HG02763 (cell line): ENCODE data around the gene ATP5F1D.
"Not testable (repeated sequence)": the region's sequence is repeated elsewhere in the genome, so short reads cannot be mapped to it uniquely, and the experiment has no call there.

ENCODE experiments used
- ATAC-seq: cut with Tn5 transposase; IDR thresholded peaks from one replicate; pipeline ENCODE4 v1.9.1; 2021; ENCODE audit warnings: mild to moderate bottlenecking, moderate library complexity; ENCODE audit not compliant: unreplicated experiment

Gene ATP5F1D

DNA sequence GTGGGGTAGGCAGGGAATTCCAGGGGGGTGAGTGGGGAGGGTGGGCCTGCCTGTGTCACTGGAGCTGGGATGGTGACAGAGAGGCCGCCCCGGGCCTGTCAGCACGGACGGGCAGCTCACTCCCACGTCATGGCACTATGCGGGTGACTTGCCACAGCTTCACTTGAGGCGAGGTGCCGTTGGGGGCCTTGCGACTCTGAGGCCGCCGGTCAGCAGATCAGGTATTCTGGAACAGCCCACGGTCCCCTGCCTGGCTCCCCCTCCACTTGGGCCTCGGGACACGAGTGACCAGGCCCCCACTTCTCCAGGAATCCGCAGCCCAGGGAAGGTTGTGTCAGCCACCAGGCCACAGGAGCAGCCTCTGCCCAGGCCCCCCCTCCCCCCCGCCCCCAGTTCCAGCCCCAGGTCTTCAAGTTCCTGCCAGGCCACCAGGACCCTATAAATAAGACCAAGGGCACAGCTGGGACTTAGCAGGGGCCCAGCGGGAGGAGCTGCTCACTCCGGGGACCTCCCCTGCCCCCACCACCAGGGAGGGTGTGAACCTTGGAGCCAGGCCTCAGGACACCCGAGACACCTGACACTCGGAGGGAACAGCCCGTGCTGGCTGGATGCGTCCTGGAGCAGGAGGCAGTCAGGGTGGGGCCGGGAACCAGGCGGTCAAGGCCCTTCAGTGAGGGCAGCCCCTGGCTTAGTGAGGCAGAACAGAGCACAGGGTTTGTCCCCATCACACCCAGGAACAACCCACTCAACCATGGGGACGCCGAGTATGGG is 4.1 kb downstream of the ATP5F1D start:
- ATAC-seq = no peak

DNA sequence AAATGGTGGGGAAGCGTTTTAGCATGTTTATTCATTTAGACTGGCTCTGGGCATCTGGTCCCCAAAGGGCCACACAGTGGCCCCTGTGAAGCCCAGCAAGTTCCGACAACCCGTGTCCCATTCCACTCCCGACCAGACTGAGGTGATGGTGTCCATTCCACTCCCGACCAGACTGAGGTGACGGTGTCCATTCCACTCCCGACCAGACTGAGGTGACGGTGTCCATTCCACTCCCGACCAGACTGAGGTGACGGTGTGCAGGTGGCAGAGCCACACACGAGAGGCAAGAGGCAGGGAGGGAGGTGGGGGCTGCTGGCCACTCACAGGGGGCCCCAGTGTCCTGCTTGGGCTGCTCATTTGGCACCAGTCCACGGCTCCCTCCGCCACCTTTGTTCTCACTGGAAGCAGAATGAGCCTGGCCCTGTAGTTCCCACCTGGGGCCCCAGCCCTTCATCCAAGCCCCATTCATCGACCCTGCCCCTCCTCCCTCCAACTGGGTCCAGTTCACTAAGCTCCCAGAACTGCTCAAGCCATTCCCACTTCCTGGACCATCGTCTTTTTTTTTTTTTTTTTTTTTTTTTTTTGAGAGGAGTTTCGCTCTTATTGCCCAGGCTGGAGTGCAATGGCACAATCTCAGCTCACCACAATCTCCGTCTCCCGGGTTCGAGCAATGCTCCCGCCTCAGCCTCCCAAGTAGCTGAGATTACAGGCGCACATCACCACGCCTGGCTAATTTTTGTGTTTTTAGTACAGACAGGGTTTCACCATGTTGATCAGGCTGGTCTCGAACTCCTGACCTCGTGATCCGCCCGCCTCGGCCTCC is 4.9 kb downstream of the ATP5F1D start:
- ATAC-seq = not testable (repeated sequence)

DNA sequence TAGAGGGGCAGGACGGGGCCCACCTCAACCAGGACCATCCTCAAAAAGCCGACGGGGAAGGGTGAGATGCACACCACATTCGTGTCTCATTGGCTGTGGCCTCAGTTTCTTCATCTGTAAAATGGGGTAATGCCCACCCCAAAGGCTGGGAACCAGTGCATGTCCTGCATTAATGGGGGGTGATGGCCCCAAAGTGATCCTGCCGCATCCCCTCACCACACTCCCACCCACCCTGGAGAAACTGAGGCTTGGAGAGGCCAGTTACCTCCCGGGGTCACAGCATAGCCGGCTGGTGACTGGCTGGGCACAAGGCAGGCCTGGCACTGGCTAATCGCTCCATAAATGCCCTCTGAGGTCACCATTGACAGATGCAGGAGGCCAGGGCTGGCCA is 6.2 kb downstream of the ATP5F1D start:
- ATAC-seq = no peak

DNA sequence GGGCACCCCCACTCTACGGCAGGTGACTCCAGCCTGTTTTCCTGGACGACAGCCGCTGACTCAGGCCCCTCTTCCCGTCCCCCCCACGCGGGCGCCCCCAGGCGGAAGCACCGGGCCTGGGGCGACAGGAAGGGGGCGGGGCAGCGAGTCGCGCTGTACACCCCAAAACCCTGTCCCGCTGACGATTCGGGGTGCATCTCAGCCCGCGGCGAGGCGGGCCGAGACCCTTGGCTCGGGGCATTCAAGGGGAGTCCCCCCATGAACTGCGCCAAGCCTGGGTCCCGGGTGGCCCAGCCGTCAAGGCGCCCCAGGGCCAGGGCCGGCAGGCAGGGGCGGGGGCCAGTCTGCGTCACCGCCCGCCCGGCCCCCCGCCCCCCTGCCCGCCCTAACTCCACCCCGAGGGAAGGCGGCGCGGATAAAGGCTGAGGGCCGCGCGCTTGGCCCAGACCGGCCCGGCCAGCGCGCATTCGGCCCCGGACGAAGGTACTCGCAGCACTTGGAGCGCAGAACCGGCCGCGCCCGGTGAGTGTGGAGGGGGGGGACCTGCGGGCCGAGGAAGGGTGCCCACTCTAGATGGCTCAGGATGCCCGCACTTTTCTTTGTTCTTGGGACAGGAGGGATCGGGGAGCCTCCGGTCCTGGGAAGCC is 6.7 kb downstream of the ATP5F1D start, which contains the start of gene MIDN:
MIDN (plus strand) TSS at position 445 of the 647 bp plus-strand sequence. CDS start 1,714 bp downstream, outside the sequence.
- peak; percentile 8 for ATAC-seq

DNA sequence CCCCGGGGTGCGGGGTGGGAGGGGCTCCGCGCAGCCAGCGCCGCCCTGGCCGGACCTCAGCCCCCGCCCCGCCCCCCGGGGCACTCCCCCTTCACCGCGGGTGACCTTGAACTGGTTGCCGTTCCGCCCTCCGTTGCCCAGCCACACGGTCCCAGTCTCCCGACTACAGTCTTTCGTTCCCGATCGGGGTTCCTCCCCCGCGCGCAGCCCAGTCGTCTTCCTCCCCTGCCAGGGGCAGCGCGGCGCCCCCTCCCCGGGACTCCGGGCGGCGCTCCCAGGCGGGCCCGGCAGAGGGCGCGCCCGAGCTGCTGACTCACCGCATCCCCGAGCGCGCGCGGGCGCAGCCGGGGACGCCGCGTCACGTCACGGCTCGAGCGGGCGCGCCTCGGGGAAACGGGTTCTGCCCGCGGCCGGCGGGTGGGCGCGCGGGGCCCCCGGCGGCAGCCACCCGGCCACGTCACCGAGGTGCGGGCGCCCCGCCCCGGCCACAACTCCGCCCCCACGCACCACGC is 7.3 kb downstream of the ATP5F1D start:
- peak; percentile 33 for ATAC-seq

DNA sequence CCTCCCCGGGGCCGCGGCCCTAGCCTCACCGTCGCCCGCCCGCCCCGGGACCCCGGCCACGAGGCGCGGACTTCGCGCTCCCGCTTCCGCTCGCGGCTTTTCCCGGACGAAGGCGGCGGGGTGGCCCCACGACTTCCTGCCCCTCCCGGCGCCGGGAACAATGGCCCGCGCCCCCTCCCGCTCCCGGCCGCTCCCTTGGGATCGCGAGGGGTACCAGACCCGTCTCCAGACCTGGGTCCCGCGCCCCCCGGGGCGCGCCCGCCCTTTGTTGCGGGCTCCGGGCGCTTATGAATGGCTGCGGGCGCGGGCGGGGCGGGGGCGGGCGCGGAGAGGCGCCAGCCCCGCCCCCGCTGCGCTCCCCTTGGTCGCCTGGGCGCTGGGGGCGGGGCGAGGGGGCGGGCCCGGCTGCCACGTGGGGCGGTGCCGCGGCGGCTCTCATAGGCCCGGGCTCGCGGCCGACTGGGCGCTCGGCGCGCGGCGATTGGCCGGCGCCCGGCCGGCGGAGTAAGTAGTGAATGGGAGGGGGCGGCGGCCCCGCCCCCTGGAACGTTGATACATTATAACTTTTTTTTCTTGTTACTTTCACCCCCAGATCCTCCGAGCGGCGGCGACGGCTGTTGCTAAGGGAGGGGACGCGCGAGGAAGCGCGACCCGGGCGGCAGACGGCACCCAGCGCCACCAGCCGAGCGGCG is 7.9 kb downstream of the ATP5F1D start:
- peak; percentile 43 for ATAC-seq

DNA sequence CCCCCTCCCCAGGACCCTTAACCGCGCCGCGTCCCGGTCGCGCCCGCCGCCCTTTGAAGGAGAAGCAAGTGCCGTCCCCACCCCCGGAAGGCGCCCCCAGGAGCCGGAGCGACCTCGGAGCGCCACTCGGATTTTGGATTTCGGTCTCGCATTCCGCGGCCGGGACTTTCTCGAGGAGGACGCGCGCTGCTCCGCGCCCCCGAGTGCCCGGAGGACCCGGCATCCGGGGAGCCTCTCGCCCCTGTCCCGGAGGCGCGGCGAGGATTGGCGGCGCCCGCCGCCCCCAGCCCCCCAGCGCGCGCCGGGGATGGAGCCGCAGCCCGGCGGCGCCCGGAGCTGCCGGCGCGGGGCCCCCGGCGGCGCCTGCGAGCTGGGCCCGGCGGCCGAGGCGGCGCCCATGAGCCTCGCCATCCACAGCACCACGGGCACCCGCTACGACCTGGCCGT is 8.5 kb downstream of the ATP5F1D start:
- ATAC-seq = peak; percentile 0

DNA sequence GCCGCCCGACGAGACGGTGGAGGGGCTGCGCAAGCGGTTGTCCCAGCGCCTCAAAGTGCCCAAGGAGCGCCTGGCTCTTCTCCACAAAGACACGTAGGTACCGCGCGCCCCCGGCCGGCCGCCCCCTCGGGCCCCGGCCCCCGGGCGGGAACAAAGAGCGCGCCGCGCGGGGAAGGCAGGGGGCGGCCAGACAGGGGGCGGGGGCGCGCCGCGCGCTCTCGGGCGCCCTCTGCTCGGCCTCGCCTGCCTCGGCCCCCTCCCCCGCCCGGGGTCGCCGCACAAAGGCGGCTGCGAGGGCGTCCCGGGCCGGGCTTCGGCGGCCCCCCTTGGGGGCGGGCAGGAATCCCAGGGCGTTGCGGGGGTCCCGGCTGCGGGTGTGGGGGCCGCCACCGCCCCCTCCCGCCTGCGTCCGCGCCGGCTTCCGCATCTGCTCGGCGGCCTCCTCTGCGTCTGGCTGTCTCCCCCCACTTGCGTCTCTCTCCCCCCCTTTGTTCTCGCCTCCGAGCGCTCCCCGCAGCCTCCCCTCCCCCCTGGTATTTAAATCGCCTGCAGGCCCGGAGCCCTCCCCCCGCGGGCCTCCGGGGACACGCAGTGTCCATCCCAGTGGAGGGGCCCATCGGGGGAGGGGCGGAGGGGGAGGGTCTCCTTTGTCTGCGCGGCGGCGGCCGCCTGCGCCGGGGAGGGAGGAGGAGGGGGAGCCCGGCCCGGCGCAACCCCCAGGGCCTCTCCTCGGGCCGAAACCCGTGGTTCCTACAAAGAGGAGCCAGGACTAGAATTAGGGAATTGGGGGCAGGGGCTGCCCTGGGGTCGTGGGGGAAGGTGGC is 9.1 kb downstream of the ATP5F1D start:
- no peak for ATAC-seq

DNA sequence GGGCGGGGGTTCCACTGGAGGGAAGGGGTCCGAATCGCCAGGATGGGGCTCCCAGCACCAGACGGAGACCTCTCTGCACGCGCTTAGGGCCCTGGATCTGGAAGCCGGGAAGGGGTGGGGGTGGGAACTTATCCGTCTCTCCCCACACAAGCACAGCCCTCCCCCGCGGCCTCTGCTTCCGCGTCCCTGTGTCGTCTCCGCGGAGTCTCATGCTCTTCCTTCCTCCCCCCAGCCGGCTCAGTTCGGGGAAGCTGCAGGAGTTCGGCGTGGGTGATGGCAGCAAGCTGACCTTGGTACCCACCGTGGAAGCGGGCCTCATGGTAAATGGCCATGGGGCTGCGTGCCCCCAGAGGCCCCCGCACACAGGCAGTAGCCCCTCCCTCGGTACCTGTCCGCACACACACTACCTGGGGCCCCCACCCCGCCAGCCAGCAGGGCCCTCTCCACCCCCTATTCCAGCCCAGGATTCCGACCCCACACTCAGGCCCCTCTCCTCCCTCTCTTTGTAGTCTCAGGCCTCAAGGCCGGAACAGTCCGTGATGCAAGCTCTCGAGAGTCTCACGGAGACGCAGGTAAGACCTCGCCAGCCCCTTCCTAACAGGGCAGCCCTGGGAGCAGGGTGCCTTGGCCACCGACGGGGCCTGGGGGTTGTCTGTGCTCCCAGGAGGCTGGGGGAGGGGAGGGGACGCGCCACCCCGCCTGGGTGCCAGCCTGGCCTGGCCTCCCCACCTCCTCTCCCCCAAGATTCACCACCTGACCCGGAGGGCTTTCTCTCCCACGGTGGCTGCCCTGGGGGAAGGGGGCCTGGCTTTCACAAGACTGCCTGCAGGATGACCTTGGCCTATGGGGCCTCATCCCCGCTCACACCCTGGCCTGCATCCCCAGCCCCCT is 10.0 kb downstream of the ATP5F1D start:
- no peak for ATAC-seq

DNA sequence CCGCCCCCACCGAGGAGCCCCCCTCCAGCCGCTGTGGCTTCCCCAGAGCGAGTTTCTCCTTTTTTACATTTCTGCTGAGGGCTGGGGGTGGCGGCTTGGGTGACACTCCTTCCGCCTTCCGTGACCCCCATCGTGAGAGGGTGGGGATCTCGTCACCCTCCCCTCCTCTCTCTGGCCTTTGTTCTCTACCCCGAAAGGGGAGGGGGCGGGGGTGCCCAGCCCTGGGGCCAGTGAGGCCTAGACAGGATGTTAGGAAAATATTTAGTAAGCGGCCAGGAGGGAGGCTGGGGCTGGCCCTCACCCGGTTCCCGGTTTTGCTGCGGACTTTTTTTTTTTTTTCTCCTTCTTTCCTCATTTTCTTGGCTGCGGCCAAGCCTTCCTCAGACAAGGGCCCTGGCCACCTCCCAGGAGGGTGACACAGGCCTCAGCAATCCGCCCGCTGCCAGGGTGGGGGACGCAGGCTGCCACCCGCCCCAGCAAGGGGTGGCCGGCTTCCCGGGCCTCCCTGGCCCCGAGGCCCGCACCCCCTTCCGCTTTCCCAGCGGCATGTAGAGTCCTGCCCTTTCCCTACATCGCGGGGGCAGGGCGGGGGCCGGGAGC is 10.8 kb downstream of the ATP5F1D start:
- ATAC-seq = no peak

DNA sequence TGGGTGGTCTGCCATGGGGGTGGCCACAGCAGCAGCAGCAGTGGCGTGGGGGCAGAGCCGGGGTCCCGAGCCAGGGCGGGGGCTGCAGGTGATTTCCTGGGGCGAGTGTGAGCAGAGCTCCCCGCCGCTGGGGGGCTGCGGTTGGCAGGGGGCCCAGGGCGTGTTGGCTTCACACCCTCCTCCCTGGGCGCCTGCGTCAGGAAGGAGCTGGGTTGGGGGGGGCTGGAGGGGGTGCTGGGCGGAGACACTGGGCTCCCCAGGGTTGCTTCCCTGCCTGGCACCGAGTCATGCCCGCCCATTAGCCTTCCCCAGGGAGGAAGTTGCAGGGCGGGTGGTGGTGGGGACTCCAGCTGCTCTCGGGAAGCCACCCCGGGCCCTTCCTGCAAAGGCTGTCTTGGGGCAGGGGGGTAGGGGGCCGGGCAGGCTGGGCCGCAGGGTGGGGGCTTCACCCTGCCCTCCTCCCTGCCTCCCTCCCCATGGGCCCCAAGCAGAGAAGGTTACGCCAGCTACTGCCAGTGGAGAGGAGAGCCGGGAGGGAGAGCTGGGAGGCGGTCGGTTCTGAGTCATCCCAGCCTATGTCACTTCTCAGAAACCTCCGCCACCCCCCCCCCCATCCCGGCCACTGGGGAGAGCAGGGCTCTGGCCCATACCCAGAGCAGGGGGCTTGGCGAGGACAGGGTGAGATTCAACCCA is 11.4 kb downstream of the ATP5F1D start:
- no peak for ATAC-seq

DNA sequence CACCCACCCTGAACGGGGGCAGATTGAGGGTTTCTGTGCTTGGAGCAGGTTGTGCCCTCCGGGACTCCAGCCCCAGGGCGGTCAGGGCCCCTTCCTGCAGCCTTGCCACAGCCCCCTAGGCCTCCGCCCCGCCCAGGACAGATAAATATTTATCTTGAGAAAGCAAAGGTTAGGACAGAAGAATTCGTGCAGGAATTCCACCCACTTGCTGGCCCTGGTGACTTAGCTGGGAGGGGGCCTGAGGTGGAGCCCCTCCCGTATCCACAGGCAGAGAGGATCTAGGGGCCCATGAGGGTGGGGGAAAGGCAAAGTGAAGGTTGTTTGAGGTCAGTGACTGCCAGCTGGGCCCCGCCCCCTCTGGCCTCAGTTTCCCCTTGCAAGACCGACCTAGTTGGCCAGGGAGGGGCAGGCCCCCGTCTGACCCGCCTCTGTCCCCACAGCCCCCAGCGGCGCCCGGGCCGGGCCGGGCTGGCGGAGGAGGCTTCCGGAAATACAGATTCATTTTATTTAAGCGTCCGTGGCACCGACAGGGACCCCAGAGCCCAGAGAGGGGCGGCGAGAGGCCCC is 12.0 kb downstream of the ATP5F1D start:
- no peak for ATAC-seq

DNA sequence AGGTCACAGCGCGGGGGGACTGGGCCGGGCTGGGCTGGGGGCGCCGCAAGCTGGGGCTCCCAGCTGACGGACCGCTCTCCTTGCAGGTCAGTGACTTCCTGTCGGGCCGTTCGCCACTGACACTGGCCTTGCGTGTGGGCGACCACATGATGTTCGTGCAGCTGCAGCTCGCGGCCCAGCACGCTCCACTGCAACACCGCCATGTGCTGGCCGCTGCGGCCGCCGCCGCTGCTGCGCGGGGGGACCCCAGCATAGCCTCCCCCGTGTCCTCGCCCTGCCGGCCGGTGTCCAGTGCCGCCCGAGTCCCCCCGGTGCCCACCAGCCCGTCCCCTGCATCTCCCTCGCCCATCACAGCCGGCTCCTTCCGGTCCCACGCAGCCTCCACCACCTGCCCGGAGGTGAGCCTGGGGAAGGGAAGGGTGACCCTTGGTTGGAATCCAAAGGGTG is 12.6 kb downstream of the ATP5F1D start:
- ATAC-seq = no peak

DNA sequence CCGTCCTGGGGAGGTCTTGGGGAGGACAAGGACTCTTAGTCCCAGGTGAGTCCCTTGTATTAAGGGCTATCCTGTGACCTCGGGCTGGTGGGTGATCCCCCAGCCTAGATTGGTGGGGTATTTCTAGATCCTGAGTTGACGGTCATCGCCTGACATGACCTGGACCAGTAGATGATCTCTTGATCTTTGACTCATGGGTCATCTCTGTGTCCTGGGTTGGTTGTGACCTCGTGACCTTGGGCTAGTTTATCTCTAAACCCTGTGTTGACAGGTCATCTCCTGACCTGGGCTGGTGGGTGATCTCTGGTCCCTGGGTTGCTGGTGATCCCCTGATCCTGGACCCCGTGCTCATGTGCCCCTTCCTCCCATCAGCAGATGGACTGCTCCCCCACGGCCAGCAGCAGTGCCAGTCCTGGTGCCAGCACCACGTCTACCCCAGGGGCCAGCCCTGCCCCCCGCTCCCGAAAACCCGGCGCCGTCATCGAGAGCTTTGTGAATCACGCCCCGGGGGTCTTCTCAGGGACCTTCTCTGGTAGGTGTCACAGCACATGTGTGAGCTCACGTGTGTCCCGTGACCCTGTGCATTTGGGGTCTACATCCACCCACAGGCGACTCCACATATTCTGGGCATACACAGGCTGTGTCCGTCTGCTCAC is 13.1 kb downstream of the ATP5F1D start:
- ATAC-seq = no peak

DNA sequence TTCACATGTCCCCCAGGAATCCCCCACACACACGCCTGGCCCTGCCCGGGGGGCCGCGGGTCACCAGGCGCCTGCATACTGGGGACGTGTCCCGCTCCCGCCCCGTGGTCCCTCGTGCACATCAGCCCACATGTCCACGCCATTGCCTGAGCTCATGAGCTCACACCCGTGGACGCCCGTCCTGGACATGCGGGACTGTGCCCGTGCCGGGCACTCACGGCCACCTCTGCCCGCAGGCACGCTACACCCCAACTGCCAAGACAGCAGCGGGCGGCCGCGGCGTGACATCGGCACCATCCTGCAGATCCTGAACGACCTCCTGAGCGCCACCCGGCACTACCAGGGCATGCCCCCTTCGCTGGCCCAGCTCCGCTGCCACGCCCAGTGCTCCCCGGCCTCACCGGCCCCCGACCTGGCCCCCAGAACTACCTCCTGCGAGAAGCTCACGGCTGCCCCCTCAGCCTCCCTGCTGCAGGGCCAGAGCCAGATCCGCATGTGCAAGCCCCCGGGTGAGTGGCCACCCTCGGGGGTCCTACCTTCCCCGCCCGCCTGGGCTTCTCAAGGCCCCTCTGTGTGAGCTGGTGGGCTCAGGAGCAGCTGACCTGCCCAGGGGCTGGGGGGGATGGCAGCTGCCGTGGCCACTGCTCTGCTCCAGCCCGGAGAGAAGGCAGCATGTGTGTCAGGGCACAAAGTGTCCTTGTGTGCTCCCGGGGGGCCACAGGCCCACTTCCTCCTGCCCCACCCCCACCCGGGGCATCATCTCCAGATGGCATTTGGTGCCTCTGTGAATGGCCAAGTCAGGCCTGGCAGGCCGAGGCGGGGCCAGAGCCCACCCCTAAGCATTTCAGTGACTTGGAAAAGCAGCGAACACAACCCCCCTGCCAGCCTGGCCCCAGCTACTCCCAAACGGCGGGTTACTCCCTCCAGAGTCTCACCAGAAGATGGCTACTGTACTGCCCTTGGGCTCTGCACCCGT is 13.9 kb downstream of the ATP5F1D start:
- ATAC-seq = no peak
